GM19035 (cell line): ENCODE data around the gene POLL.
"Not testable (repeated sequence)": the region's sequence is repeated elsewhere in the genome, so short reads cannot be mapped to it uniquely, and the experiment has no call there.

Experiments used
- ATAC-seq: cut with Tn5 transposase; IDR thresholded peaks from one replicate; pipeline ENCODE4 v1.9.1; 2021; ENCODE audit not compliant: unreplicated experiment

POLL gene

GRCh38 chr10:101587725-101588653 is at the start of gene POLL, which contains the start of gene DPCD:
Gene POLL (minus strand): TSS chr10:101588257. CDS start chr10:101587360, 897 bp downstream.
Gene DPCD (plus strand): TSS chr10:101588321. CDS start chr10:101588337, 16 bp downstream.
- ATAC-seq, result peak; percentile 96

DNA sequence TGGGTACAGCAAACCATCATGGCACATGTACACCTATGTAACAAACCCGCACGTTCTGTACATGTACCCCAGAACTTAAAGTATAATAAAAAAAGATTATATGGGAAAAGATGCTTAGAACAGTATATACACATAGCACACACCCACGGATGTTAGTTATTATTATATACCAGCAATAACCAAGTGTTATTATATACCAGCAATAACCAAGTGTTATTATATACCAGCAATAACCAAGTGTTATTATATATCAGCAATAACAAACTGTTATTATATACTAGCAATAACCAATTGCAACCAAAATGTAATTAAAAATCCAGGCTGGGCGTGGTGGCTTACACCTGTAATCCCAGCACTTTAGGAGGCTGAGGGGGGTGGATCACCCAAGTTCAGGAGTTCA is 45.5 kb upstream of the POLL start:
- not testable (repeated sequence) for ATAC-seq

- ATAC-seq, result no peak
Observed at GRCh38 chr10:101631821-101632475, 43.9 kb upstream of the POLL start.

- no peak for ATAC-seq
Observed at GRCh38 chr10:101630633-101630920, 42.5 kb upstream of the POLL start.

DNA sequence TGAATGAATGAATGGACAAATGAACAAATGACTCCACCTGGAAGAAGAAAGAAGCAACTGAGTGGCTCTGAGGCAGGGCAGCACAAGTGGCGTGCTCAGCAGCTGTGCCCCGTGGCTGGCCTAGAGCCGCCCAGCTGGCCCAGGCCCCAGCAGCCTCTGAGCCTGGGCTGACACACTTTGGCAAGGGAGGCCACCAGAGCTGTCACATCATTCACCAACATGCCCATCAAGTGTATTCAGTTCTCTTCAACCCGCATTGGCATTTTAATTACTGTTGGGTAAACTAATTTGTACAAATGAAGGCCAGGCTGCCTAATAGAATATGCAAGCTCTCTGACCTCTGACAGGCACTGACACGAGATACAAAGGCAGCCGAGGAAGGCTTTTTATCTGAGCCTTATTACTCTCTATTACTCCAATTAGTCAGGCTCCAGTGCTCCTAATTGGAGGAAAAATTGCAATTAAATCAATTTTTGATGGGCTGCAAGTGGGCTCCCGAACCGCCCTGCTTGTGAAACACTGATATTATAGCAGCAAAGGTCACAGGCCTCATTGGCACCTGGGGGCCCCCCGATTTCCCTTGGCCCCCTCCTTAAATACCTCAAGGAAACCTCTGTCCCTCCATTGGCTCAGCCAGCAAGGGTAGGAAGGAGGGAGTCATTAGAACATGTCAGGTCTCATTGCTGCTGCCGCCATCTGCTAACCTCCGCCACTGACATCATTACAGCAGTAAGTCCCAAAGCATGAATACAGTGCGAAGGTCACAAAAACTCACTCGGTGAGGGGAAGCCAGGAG is 42.0 kb upstream of the POLL start:
- no peak for ATAC-seq

- ATAC-seq, result no peak
Observed at GRCh38 chr10:101625821-101626412, 37.9 kb upstream of the POLL start.

GRCh38 chr10:101624526-101625102 is 36.6 kb upstream of the POLL start:
- ATAC-seq, result no peak

- no peak for ATAC-seq
Observed at GRCh38 chr10:101623528-101623927, 35.5 kb upstream of the POLL start.

DNA sequence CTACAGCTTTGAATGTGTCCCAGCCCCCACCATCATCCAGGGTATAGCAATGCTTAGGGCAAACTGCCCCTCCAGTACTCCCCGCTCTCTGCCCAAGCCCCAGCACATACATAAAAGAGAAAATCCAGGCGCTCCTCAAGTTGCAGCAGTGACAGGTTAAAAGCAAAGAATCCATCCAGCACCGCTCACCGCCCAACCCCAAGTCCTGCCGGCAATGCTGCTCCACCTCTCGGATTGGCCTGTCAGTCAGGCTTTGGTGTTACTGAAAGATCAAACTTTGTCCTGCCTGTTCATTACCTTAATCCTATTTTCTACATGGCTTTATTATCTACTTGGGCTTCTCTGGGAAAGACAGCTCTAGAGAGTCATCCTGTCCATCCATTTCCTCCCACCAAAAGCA is 31.9 kb upstream of the POLL start:
- ATAC-seq, result no peak

DNA sequence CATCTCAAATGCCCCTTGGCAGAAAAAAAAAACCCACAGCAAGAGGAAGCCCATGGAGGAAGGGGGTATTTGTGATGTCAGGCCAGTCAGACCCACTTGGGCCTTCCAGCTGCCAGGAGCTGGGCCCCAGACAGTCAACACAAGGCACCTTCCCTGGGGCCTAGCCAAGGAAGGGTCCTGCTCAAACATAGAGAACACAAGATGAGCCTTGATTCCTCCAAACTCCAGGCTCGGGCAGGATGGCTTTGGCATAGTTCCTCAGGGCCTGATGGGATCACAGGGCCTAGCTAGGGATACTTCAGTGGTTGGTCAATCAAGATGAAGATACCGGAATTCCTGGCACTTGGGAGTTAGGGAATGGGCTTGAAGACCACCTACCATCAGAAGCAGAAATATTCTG is 30.8 kb upstream of the POLL start:
- ATAC-seq, result no peak

DNA sequence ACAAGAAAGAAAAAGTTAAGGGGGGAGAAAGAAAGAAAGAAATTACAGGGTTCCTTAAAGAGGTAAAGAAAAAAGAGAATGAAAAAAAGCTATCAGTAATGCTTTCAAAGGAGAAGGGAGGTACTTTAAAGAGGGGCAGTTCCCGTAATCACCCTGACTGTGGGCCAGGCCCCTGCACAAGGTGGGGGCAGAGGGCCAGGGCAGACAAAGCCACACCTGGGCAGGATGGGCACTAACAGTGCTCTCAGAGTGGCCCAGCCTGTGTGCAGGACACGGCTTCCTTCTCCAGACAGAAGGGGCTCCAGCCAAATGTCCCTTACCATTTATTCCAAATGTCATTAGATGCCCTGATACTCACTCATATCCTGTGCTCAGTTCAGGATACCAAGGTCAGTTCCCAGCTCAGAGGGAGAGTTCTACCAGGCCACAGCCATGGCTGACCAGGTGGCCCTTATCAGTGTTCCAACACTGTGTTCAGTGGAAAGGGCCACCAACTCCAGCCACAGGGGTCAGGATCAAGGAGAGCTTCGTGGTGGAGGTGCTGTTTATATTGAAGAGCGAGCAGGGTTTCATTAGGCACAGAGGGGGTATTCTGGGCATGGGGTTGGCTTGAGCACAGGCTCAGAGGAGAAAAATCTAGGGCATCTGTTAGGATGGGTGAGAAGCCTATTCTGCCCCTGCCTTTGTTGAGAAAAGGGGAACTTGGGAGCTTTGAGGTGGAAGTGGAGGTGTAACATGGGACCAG is 29.9 kb upstream of the POLL start:
- no peak for ATAC-seq

DNA sequence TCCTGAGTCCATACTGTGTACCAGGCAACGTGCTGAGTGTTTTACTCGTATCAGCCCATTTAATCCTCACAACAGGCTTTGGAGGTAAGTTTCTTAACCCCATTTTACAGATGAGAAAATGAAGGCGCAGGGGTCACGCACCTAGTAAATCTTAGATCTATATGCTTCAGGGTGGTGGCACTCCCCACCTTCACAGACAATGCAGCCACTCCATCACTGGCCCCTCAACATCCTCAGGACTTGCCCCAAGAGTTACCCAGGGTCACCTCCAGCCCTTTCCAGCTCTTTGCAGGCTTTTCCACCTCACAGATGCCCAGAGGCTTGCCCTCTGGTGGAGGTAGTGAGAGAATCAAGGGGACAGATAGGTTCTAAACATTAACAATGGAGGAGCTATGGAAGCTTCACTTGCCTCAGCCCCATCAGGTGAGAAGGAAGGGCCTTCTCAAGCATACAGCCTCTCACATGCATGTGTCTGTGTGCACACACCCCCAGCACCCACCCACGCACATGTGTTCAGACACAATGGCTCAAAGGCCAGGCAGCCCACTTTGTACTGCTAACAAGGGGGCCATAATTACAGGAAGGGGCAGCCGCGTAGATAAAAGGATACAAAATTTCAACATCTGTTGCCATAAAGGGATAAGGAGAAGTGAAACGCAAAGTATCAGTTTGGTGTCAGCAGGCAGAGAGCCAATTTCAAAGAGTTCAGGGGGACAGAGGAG is 29.2 kb upstream of the POLL start:
- no peak for ATAC-seq

DNA sequence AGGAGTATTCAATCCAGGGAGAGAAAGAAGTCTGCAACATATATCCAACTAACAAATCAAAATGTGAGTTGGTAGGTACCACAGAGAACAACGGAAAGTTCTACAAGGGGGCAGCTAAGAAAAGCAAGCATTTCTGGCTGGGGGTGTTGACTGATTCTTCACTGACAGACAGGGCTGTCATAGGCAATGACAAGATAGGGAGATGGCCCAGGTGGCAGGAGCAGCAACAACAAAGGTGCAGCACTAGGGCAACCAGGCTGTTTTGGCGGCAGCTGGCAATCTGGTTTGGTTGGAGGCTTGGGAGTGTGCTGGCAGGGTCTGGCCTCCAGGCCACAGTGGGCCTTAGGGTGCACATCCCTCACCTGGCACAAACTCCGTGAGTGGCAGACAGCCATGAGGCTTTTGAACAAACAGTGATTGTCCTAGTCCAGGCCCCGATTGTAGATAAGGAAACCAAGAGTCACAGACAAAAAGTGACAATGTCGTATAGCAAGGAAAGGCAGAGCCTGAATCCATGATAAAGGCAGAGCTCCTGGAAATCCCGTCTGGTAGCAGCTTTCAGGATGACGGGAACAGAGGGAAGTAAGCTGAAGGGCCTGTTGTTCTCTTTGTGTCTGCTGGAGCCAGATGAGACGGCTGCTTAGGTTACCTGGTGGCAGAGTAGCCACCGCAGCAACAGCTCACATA is 28.5 kb upstream of the POLL start:
- ATAC-seq, result no peak

DNA sequence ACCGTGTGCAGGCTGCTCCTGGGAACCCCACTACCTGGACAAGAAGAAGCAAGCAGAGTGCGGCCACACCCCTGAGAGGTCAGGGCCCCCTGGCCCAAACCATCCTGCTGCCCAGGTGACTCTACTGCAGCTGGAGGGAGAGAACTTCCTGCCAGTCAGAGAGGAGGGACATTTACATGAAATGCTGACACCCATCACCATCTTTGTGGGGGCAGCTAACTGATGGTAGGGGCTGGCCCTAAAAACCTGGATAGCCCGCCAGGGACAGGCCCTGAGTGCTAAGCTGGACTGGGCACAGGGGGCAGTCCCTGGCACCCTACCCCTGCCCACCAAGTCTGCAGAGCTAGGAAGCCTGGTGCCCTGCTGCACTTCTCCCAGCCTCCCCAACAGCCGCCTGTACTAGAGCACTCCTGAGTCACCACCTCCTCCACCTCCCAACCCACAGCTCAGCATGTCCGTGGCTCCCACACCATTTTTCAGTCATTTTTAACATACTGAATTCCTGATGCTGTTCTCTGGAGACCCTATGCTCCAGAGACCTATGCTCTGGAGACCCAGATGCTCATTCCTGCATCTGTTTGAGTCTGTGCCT is 27.6 kb upstream of the POLL start:
- ATAC-seq, result no peak

DNA sequence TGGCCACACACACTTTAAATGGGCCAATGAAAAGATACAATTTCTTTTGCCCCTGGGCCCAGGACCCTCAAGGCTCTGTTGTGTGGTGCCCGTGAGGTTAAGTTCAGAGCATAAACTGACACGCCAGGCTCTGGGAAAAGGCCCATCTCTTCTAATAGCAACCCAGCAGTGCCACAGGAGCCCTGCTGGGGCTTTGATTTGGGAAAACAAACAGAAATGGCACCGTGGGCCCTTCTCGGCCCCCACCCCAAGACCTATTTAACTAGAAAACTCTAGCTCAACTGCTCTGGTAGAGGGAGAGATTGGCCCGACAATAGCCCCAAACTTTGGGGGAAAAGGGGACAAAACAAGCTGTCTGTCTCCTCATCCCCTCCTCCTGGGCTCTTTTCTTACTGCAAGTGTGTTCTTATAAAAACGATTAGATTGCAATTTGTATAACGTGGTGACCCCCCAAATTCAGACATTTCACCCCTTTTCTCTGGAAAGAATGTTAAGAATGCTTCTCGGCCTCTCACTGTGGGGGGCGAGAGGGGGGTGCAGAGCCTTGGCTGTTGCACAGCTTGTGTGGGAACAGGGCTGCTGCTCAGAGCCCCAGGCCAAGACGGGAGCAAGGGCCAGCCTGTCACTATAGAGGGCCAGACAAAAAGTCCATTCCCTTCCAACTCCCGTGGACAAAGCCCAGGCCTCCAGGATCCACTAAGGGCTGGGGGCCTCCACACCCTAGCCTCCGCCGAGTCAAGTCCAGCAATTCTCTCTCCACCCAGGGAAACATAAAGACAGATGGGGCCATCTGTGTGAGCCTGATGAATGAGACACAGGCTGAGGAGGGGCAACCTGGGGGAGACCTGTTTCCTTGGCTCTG is 26.8 kb upstream of the POLL start:
- no peak for ATAC-seq

- ATAC-seq, result no peak
Observed at GRCh38 chr10:101613646-101614045, 25.6 kb upstream of the POLL start.

DNA sequence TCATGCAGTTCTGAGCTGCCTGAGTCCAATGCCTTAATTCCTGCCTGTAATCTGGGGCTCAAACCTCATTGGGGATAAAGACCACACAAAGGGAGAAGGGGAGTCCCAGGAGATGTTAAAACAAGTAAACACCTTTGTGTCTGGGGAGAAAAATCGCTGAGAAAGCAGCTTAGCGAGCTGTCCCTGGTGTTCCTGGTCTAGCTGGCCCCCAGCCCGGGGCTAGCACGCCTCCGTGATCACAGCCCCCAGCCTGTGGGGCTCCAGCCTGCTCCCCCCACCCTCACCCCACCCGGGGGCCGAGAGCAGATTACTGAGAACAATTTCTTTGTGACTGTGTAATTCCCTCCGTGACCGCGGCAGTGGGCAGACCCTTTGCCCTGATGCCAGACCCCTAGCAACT is 24.8 kb upstream of the POLL start:
- no peak for ATAC-seq

GRCh38 chr10:101612086-101612485 is 24.0 kb upstream of the POLL start:
- no peak for ATAC-seq
